ENCODE measurements around the gene KHDRBS2.

KHDRBS2 gene

GRCh38 chr6:62075869-62076268, 210.2 kb downstream of the KHDRBS2 start:
- Histone ChIP-seq H3K9ac (ENCODE audit: low read length) (no peak overlapping the region), H4K8ac (ENCODE audit: low read length) (no peak overlapping the region), H2BK15ac (ENCODE audit: low read depth, poor library complexity, severe bottlenecking) (no peak overlapping the region), H3K4me1 (ENCODE audit: control insufficient read depth, insufficient read depth, low read depth, low read length) (no peaks in the 10 kb centered on the region), H2BK12ac (ENCODE audit: low read length in 2 of 2) (no peak overlapping the region), H3K36me3 (ENCODE audit: control insufficient read depth in 1 of 2, insufficient read depth in 2 of 2, low read depth in 1 of 2, low read length in 2 of 2) (no peaks in the 10 kb centered on the region), H3K4ac (ENCODE audit: low read depth in 1 of 2, low read length in 2 of 2) (no peak overlapping the region), H3K4me3 (ENCODE audit: insufficient read depth in 1 of 2, low read depth in 1 of 2, low read length in 2 of 2) (no peak overlapping the region), H3K23ac (ENCODE audit: low read length in 2 of 2) (no peak overlapping the region), H3K27me3 (ENCODE audit: control insufficient read depth in 1 of 2, insufficient read depth in 1 of 2, low read length in 2 of 2) (no peaks in the 10 kb centered on the region), H2AK5ac (ENCODE audit: low read length, severe bottlenecking) (no peak overlapping the region), H2AFZ (ENCODE audit: low read depth, low read length) (no peak overlapping the region), H3K4me2 (ENCODE audit: low read length, poor library complexity, severe bottlenecking) (no peak overlapping the region), H4K91ac (ENCODE audit: low read length) (no peak overlapping the region), H2BK5ac (ENCODE audit: low read depth, low read length, poor library complexity, severe bottlenecking) (no peak overlapping the region), H3K27ac (ENCODE audit: low read length, poor library complexity, severe bottlenecking) (no peak overlapping the region), H3K9me3 (ENCODE audit: control insufficient read depth, low read length) (peaks cover 18% of the 10 kb centered on the region), H3K14ac (ENCODE audit: low read length in 2 of 2) (no peak overlapping the region), H2BK120ac (ENCODE audit: low read depth, low read length) (no peak overlapping the region), H3K79me1 (replicated peaks; ENCODE audit: low read length, poor library complexity, severe bottlenecking) (no peaks in the 10 kb centered on the region), H3K18ac (ENCODE audit: low read depth in 1 of 2, low read length in 2 of 2) (no peak overlapping the region)
- no peak for DNase-seq
- WGBS: no CpG with 5 or more reads among the region's 2 CpGs

GRCh38 chr6:62059901-62060300, 226.1 kb downstream of the KHDRBS2 start:
- WGBS: 79% methylated on average over 3 of the region's 3 CpGs
- H3K9me3 ChIP-seq (ENCODE audit: control insufficient read depth, low read length): peaks cover 7% of the 10 kb centered on the region
- no peaks in the 10 kb centered on the region for H3K79me1 ChIP-seq (replicated peaks; ENCODE audit: low read length, poor library complexity, severe bottlenecking)

GRCh38 chr6:62057300-62057699, 228.7 kb downstream of the KHDRBS2 start:
- H3K4me3 ChIP-seq (ENCODE audit: insufficient read depth in 1 of 2, low read depth in 1 of 2, low read length in 2 of 2): no peak overlapping the region
- no peak overlapping the region for H3K27ac ChIP-seq (ENCODE audit: low read length, poor library complexity, severe bottlenecking)
- no peak overlapping the region for H3K23ac ChIP-seq (ENCODE audit: low read length in 2 of 2)
- no peak overlapping the region for H3K9ac ChIP-seq (ENCODE audit: low read length)
- H2BK15ac ChIP-seq (ENCODE audit: low read depth, poor library complexity, severe bottlenecking): no peak overlapping the region
- DNase-seq: no peak
- no peak overlapping the region for H2BK5ac ChIP-seq (ENCODE audit: low read depth, low read length, poor library complexity, severe bottlenecking)
- no peak overlapping the region for H3K18ac ChIP-seq (ENCODE audit: low read depth in 1 of 2, low read length in 2 of 2)
- no peak overlapping the region for H2BK120ac ChIP-seq (ENCODE audit: low read depth, low read length)
- H3K36me3 ChIP-seq (ENCODE audit: control insufficient read depth in 1 of 2, insufficient read depth in 2 of 2, low read depth in 1 of 2, low read length in 2 of 2): no peaks in the 10 kb centered on the region
- H3K9me3 ChIP-seq (ENCODE audit: control insufficient read depth, low read length): peaks cover 7% of the 10 kb centered on the region
- no peak overlapping the region for H2AK5ac ChIP-seq (ENCODE audit: low read length, severe bottlenecking)
- H3K27me3 ChIP-seq (ENCODE audit: control insufficient read depth in 1 of 2, insufficient read depth in 1 of 2, low read length in 2 of 2): no peaks in the 10 kb centered on the region
- no peak overlapping the region for H3K14ac ChIP-seq (ENCODE audit: low read length in 2 of 2)
- no peak overlapping the region for H4K91ac ChIP-seq (ENCODE audit: low read length)
- H2AFZ ChIP-seq (ENCODE audit: low read depth, low read length): no peak overlapping the region
- no peak overlapping the region for H2BK12ac ChIP-seq (ENCODE audit: low read length in 2 of 2)
- no peak overlapping the region for H4K8ac ChIP-seq (ENCODE audit: low read length)
- no peak overlapping the region for H3K4me2 ChIP-seq (ENCODE audit: low read length, poor library complexity, severe bottlenecking)
- H3K4me1 ChIP-seq (ENCODE audit: control insufficient read depth, insufficient read depth, low read depth, low read length): no peaks in the 10 kb centered on the region
- H3K4ac ChIP-seq (ENCODE audit: low read depth in 1 of 2, low read length in 2 of 2): no peak overlapping the region
- H3K79me1 ChIP-seq (replicated peaks; ENCODE audit: low read length, poor library complexity, severe bottlenecking): no peaks in the 10 kb centered on the region

More at GRCh38 chr6:62059901-62060300, 226.1 kb downstream of the KHDRBS2 start:
- no peak for DNase-seq
- H2BK120ac ChIP-seq (ENCODE audit: low read depth, low read length): no peak overlapping the region
- H2AFZ ChIP-seq (ENCODE audit: low read depth, low read length): no peak overlapping the region
- H2BK12ac ChIP-seq (ENCODE audit: low read length in 2 of 2): no peak overlapping the region
- no peak overlapping the region for H3K14ac ChIP-seq (ENCODE audit: low read length in 2 of 2)
- H3K27me3 ChIP-seq (ENCODE audit: control insufficient read depth in 1 of 2, insufficient read depth in 1 of 2, low read length in 2 of 2): no peaks in the 10 kb centered on the region
- H3K4me1 ChIP-seq (ENCODE audit: control insufficient read depth, insufficient read depth, low read depth, low read length): no peaks in the 10 kb centered on the region
- H2AK5ac ChIP-seq (ENCODE audit: low read length, severe bottlenecking): no peak overlapping the region
- H3K9ac ChIP-seq (ENCODE audit: low read length): no peak overlapping the region
- H3K4me3 ChIP-seq (ENCODE audit: insufficient read depth in 1 of 2, low read depth in 1 of 2, low read length in 2 of 2): no peak overlapping the region
- no peak overlapping the region for H3K4ac ChIP-seq (ENCODE audit: low read depth in 1 of 2, low read length in 2 of 2)
- no peak overlapping the region for H3K23ac ChIP-seq (ENCODE audit: low read length in 2 of 2)
- no peak overlapping the region for H4K8ac ChIP-seq (ENCODE audit: low read length)
- H3K27ac ChIP-seq (ENCODE audit: low read length, poor library complexity, severe bottlenecking): no peak overlapping the region
- no peaks in the 10 kb centered on the region for H3K36me3 ChIP-seq (ENCODE audit: control insufficient read depth in 1 of 2, insufficient read depth in 2 of 2, low read depth in 1 of 2, low read length in 2 of 2)
- no peak overlapping the region for H2BK15ac ChIP-seq (ENCODE audit: low read depth, poor library complexity, severe bottlenecking)
- H2BK5ac ChIP-seq (ENCODE audit: low read depth, low read length, poor library complexity, severe bottlenecking): no peak overlapping the region
- no peak overlapping the region for H4K91ac ChIP-seq (ENCODE audit: low read length)
- H3K18ac ChIP-seq (ENCODE audit: low read depth in 1 of 2, low read length in 2 of 2): no peak overlapping the region
- H3K4me2 ChIP-seq (ENCODE audit: low read length, poor library complexity, severe bottlenecking): no peak overlapping the region

DNA sequence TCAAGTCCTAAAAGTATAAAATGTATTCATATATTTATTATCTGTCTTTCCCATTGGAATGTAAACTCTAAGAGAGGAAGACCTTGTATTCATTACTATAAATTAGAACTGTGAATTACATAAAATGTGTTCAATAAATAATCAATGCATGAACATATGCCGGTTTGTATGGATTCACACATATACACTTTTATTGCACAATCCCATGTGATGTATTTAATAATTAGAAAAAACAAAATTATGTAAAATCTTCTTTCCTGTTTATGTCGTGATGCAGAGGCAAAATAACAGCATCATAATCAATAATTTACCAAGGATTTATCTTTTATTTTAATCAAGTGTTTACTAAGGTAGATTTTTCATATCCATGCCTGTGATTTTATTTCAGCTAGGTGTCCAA, 240.5 kb downstream of the KHDRBS2 start:
- no peak overlapping the region for H4K91ac ChIP-seq (ENCODE audit: low read length)
- H3K9ac ChIP-seq (ENCODE audit: low read length): no peak overlapping the region
- H2AK5ac ChIP-seq (ENCODE audit: low read length, severe bottlenecking): no peak overlapping the region
- H3K14ac ChIP-seq (ENCODE audit: low read length in 2 of 2): no peak overlapping the region
- no peak overlapping the region for H2BK5ac ChIP-seq (ENCODE audit: low read depth, low read length, poor library complexity, severe bottlenecking)
- no CpG with 5 or more reads among the region's 2 CpGs for WGBS
- no peak overlapping the region for H2AFZ ChIP-seq (ENCODE audit: low read depth, low read length)
- no peak overlapping the region for H2BK120ac ChIP-seq (ENCODE audit: low read depth, low read length)
- H3K9me3 ChIP-seq (ENCODE audit: control insufficient read depth, low read length): peaks cover 5% of the 10 kb centered on the region
- no peak overlapping the region for H2BK15ac ChIP-seq (ENCODE audit: low read depth, poor library complexity, severe bottlenecking)
- no peak overlapping the region for H4K8ac ChIP-seq (ENCODE audit: low read length)
- H3K23ac ChIP-seq (ENCODE audit: low read length in 2 of 2): no peak overlapping the region
- no peak overlapping the region for H3K18ac ChIP-seq (ENCODE audit: low read depth in 1 of 2, low read length in 2 of 2)
- no peaks in the 10 kb centered on the region for H3K36me3 ChIP-seq (ENCODE audit: control insufficient read depth in 1 of 2, insufficient read depth in 2 of 2, low read depth in 1 of 2, low read length in 2 of 2)
- no peaks in the 10 kb centered on the region for H3K79me1 ChIP-seq (replicated peaks; ENCODE audit: low read length, poor library complexity, severe bottlenecking)
- no peak overlapping the region for H3K4ac ChIP-seq (ENCODE audit: low read depth in 1 of 2, low read length in 2 of 2)
- H3K4me3 ChIP-seq (ENCODE audit: insufficient read depth in 1 of 2, low read depth in 1 of 2, low read length in 2 of 2): no peak overlapping the region
- H3K27me3 ChIP-seq (ENCODE audit: control insufficient read depth in 1 of 2, insufficient read depth in 1 of 2, low read length in 2 of 2): no peaks in the 10 kb centered on the region
- no peak overlapping the region for H2BK12ac ChIP-seq (ENCODE audit: low read length in 2 of 2)
- H3K4me1 ChIP-seq (ENCODE audit: control insufficient read depth, insufficient read depth, low read depth, low read length): no peaks in the 10 kb centered on the region
- H3K27ac ChIP-seq (ENCODE audit: low read length, poor library complexity, severe bottlenecking): no peak overlapping the region
- DNase-seq: no peak
- H3K4me2 ChIP-seq (ENCODE audit: low read length, poor library complexity, severe bottlenecking): no peak overlapping the region

Data from mesenchymal stem cell (in vitro differentiated cells and primary cell).